Liver (tissue), 3 donors: ENCODE measurements around the gene CADM2.

Experiments
- CTCF ChIP-seq: fragments of 150-350 bp; IDR thresholded peaks from 2 replicates; pipeline ENCODE4 v1.5.1; 2017; ENCODE audit warnings: improper control_type of control experiment, low read depth, low read length; ENCODE audit not compliant: missing input control
- EGR1 ChIP-seq, 2 donors: IDR thresholded peaks; 2 replicates each; pipeline ENCODE4 v1.6.1; 2016 to 2018; ENCODE audit warnings: antibody characterized with exemption in 2 of 2, low read depth in 2 of 2
- FOXA2 ChIP-seq: IDR thresholded peaks from 2 replicates; pipeline ENCODE4 v1.6.1; 2016; ENCODE audit warnings: antibody characterized with exemption
- HNF4A ChIP-seq, 2 donors: conservative IDR thresholded peaks; 2 replicates each; pipeline ENCODE4 v1.6.1; 2016; ENCODE audit warnings: antibody characterized with exemption in 2 of 2, mild to moderate bottlenecking in 2 of 2
- JUND ChIP-seq, 2 donors: IDR thresholded peaks; 2 replicates each; pipeline ENCODE4 v1.6.1; 2016; ENCODE audit warnings: antibody characterized with exemption in 2 of 2
- SP1 ChIP-seq: IDR thresholded peaks from 2 replicates; pipeline ENCODE4 v1.6.1; 2018; ENCODE audit warnings: antibody characterized with exemption, mild to moderate bottlenecking
- TAF1 ChIP-seq: conservative IDR thresholded peaks from 2 replicates; pipeline ENCODE4 v1.6.1; 2016; ENCODE audit warnings: antibody characterized with exemption, mild to moderate bottlenecking
- TF ChIP-seq, protein P1 (sequence below): IDR thresholded peaks from 2 replicates; pipeline ENCODE4 v1.6.1; 2016; ENCODE audit warnings: antibody characterized with exemption
- donor health status: healthy.
- donor health status: healthy.

DNA sequence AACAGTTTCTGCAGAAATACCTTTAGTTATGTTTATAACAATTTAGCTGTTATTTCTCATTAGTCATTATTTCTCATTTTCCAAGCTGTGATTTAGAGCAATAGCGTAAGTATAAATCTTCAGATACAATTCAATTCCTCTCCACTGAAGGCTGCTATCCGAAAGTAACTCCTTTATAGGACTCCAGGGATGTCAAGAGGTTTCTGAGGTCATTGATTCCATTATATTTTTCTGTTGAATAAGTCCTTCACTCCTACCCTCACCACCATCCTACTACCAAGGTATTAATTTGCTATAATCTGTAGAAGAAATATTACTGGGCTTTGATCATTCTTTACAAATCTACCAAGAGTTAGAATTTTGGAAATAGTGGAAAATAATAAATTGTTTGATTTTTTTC is 285.7 kb downstream of the CADM2 start:
- TF ChIP-seq JUND (IDR thresholded peaks at IDR 0.05) (no peak), CTCF (no peak), SP1 (no peak), TAF1 (no peak), HNF4A (conservative IDR thresholded peaks at IDR 0.05) (no peak), EGR1 (IDR thresholded peaks at IDR 0.05; ENCODE audit: low read depth in 2 of 2) (no peak), FOXA2 (no peak)
- TF ChIP-seq, protein P1, sequence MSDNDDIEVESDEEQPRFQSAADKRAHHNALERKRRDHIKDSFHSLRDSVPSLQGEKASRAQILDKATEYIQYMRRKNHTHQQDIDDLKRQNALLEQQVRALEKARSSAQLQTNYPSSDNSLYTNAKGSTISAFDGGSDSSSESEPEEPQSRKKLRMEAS, result no peak
